H9 (cell line): Measurements from ENCODE around the gene SET. TPM values are rescaled to one million over a fixed set of nuclear protein-coding genes. Genes with fewer than 3 reads are reported as not detected.

Experiments used
- DNase-seq: peaks from one replicate; pipeline ENCODE4 v3.0.0-alpha.2; 2017
- H2AFZ ChIP-seq: one replicate; pipeline ENCODE4 v1.6.1; 2013; ENCODE audit warnings: mild to moderate bottlenecking, low read length, control low read depth, moderate library complexity
- H2AK5ac ChIP-seq: 2 replicates; pipeline ENCODE4 v1.6.1; 2013; ENCODE audit warnings: low read length, control low read depth, mixed read lengths; ENCODE audit not compliant: insufficient read length
- H2BK120ac ChIP-seq: one replicate; pipeline ENCODE4 v1.6.1; 2013; ENCODE audit warnings: low read depth, mild to moderate bottlenecking, low read length, control low read depth, inconsistent platforms; ENCODE audit not compliant: poor library complexity, severe bottlenecking
- H2BK12ac ChIP-seq: 2 replicates; pipeline ENCODE4 v1.6.1; 2013; ENCODE audit warnings: low read length, control low read depth, mixed read lengths, low read depth; ENCODE audit not compliant: insufficient read length
- H2BK15ac ChIP-seq: 2 replicates; pipeline ENCODE4 v1.6.1; 2013; ENCODE audit warnings: low read depth, low read length, control low read depth
- H2BK20ac ChIP-seq: one replicate; pipeline ENCODE4 v1.6.1; 2013; ENCODE audit warnings: low read depth, mild to moderate bottlenecking, low read length, control low read depth, inconsistent platforms; ENCODE audit not compliant: poor library complexity, severe bottlenecking
- H2BK5ac ChIP-seq: 2 replicates; pipeline ENCODE4 v1.6.1; 2013; ENCODE audit warnings: low read length, control low read depth, mixed read lengths; ENCODE audit not compliant: insufficient read length
- H3K14ac ChIP-seq: 2 replicates; pipeline ENCODE4 v1.6.1; 2013; ENCODE audit warnings: low read length, control low read depth; ENCODE audit not compliant: insufficient read depth
- H3K18ac ChIP-seq: 2 replicates; pipeline ENCODE4 v1.6.1; 2013; ENCODE audit warnings: low read depth, mild to moderate bottlenecking, mixed read lengths, low read length, control low read depth; ENCODE audit not compliant: insufficient read length
- H3K23ac ChIP-seq: 2 replicates; pipeline ENCODE4 v1.6.1; 2013; ENCODE audit warnings: low read length, control low read depth, mixed read lengths, low read depth; ENCODE audit not compliant: insufficient read length
- H3K23me2 ChIP-seq: 2 replicates; pipeline ENCODE4 v1.6.1; 2013; ENCODE audit warnings: low read depth, mild to moderate bottlenecking, mixed read lengths, low read length, control low read depth; ENCODE audit not compliant: insufficient read length, poor library complexity, severe bottlenecking
- H3K27ac ChIP-seq: 2 replicates; pipeline ENCODE4 v1.5.1; 2013; ENCODE audit warnings: low read length, control low read depth, mixed read lengths, low read depth; ENCODE audit not compliant: insufficient read length
- H3K27me3 ChIP-seq: 2 replicates; pipeline ENCODE4 v1.6.1; 2013; ENCODE audit warnings: low read length, control low read depth, inconsistent platforms; ENCODE audit not compliant: insufficient read depth
- H3K4ac ChIP-seq: 2 replicates; pipeline ENCODE4 v1.6.1; 2013; ENCODE audit warnings: low read depth, mild to moderate bottlenecking, control low read depth, inconsistent platforms, low read length, moderate library complexity
- H3K4me1 ChIP-seq: 2 replicates; pipeline ENCODE4 v1.6.1; 2013; ENCODE audit warnings: low read length, control low read depth, inconsistent platforms; ENCODE audit not compliant: insufficient read depth
- H3K4me2 ChIP-seq: 2 replicates; pipeline ENCODE4 v1.6.1; 2013; ENCODE audit warnings: low read length, control low read depth, mixed read lengths; ENCODE audit not compliant: insufficient read length, insufficient read depth
- H3K56ac ChIP-seq: 2 replicates; pipeline ENCODE4 v1.6.1; 2013; ENCODE audit warnings: low read depth, mild to moderate bottlenecking, mixed read lengths, low read length, control low read depth; ENCODE audit not compliant: insufficient read length
- H3K79me1 ChIP-seq: 2 replicates; pipeline ENCODE4 v1.6.1; 2013; ENCODE audit warnings: low read depth, mild to moderate bottlenecking, moderate library complexity, low read length, control low read depth, inconsistent platforms; ENCODE audit not compliant: insufficient read depth, poor library complexity, severe bottlenecking
- H3K79me2 ChIP-seq: 2 replicates; pipeline ENCODE4 v1.6.1; 2013; ENCODE audit warnings: low read length, control low read depth, inconsistent platforms; ENCODE audit not compliant: insufficient read depth
- H3K9ac ChIP-seq: 2 replicates; pipeline ENCODE4 v1.6.1; 2013; ENCODE audit warnings: low read length, control low read depth, mixed read lengths; ENCODE audit not compliant: insufficient read length; ENCODE audit errors: extremely low read depth
- H3K9me3 ChIP-seq: one replicate; pipeline ENCODE4 v1.6.1; 2013; ENCODE audit warnings: low read depth, low read length, inconsistent platforms; ENCODE audit not compliant: control insufficient read depth
- H3T11ph ChIP-seq: one replicate; pipeline ENCODE4 v1.6.1; 2013; ENCODE audit warnings: mild to moderate bottlenecking, low read length, control low read depth, inconsistent platforms
- H4K20me1 ChIP-seq: one replicate; pipeline ENCODE4 v1.6.1; 2013; ENCODE audit not compliant: control insufficient read depth, insufficient read length, insufficient read depth
- H4K5ac ChIP-seq: 2 replicates; pipeline ENCODE4 v1.6.1; 2013; ENCODE audit warnings: low read depth, mild to moderate bottlenecking, mixed read lengths, low read length, control low read depth; ENCODE audit not compliant: insufficient read length
- H4K8ac ChIP-seq: replicated peaks from 2 replicates; pipeline ENCODE4 v1.6.1; 2013; ENCODE audit warnings: low read length, control low read depth, mixed read lengths, low read depth; ENCODE audit not compliant: insufficient read length
- H4K91ac ChIP-seq: 2 replicates; pipeline ENCODE4 v1.6.1; 2013; ENCODE audit warnings: low read depth, mild to moderate bottlenecking, moderate library complexity, mixed read lengths, low read length, control low read depth; ENCODE audit not compliant: insufficient read length
- H3K27ac Mint-ChIP-seq, 3 experiments: 2 replicates in 2 of 3; 3 replicates in 1 of 3; pipeline ENCODE4 v1.8.0; 2020 to 2021; ENCODE audit warnings: mixed read lengths in 3 of 3, mild to moderate bottlenecking in 1 of 3, moderate library complexity in 1 of 3
- H3K27me3 Mint-ChIP-seq: 2 replicates; pipeline ENCODE4 v1.8.0; 2021; ENCODE audit warnings: low read depth, mild to moderate bottlenecking, moderate library complexity, mixed read lengths
- H3K36me3 Mint-ChIP-seq, 3 experiments: 2 replicates in 2 of 3; 3 replicates in 1 of 3; pipeline ENCODE4 v1.8.0; 2020 to 2021; ENCODE audit warnings: low read depth in 3 of 3, mixed read lengths in 3 of 3; ENCODE audit not compliant: insufficient read depth in 1 of 3
- H3K4me1 Mint-ChIP-seq, 2 experiments: 2 replicates each; pipeline ENCODE4 v1.8.0; 2020; ENCODE audit warnings: mixed read lengths in 2 of 2
- H3K4me3 Mint-ChIP-seq, 2 experiments: 2 replicates in 1 of 2; 3 replicates in 1 of 2; pipeline ENCODE4 v1.8.0; 2020 to 2021; ENCODE audit warnings: mild to moderate bottlenecking in 2 of 2, mixed read lengths in 2 of 2, moderate library complexity in 1 of 2
- H3K9me3 Mint-ChIP-seq, 2 experiments: 2 replicates in 1 of 2; 3 replicates in 1 of 2; pipeline ENCODE4 v1.8.0; 2020; ENCODE audit warnings: mild to moderate bottlenecking in 2 of 2, mixed read lengths in 2 of 2, moderate library complexity in 1 of 2
- CTCF ChIP-seq: fragments of 200-600 bp; sonication (generic); conservative IDR thresholded peaks from 3 replicates; pipeline ENCODE4 v1.8.0; 2021; ENCODE audit warnings: antibody characterized with exemption, mild to moderate bottlenecking
- WGBS: extraction: QIAGEN DNeasy Blood & Tissue Kit; methylation state at CpG from one replicate; pipeline ENCODE4 v1.1.7; 2013; ENCODE audit warnings: missing lambda C conversion rate, low lambda C conversion rate, mixed read lengths; ENCODE audit not compliant: insufficient read length; ENCODE audit errors: extremely low coverage; 5-methylcytosine and 5-hydroxymethylcytosine counted together
- total RNA-seq: library from RNA; stranded (reverse); gene quantifications from 2 replicates; pipeline ENCODE4 v1.2.1, GENCODE V29; 2021

The SET gene
- total RNA-seq, 1 experiment from 2014 or later: 1,148 TPM

DNA sequence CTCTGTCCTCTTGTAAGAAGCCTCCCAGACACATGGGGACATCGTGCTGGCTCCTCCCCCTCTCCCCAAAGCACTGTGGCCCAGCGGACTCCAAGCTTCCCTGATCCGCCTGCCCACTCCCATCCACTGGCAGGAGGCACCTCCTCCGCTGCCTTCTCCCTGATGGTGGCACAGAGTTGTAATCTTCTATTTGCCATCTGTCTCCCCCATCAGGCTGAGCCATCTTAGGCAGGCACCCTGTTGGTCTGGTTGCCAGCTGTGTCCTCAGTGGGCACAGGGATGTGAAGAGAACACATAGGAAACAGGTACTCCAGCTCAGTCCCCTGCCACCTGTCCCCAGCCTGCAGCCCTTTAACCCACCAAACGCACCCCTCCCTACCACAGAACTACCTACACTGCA, 40.3 kb downstream of the SET start:
- H2BK15ac ChIP-seq: no peak overlapping the region
- Mint-ChIP-seq H3K27me3 (no peaks in the 10 kb centered on the region; the same call in 1 of the 2 replicates), H3K36me3 (peaks cover 0 to 12% (median 4%) of the 10 kb centered on the region in 3 experiments; a peak in 1 of 7 replicates), H3K9me3 (no peaks in the 10 kb centered on the region; a peak in 1 of 5 replicates), H3K27ac (peak overlapping the region in 1 of 3 experiments; percentile 39; a peak in 1 of 7 replicates), H3K4me3 (no peak overlapping the region), H3K4me1 (peaks cover 18% of the 10 kb centered on the region in 2 experiments)
- no peak overlapping the region for H3K4me2 ChIP-seq
- H3K23me2 ChIP-seq: no peaks in the 10 kb centered on the region
- H3K9ac ChIP-seq: no peak overlapping the region
- H4K20me1 ChIP-seq: no peaks in the 10 kb centered on the region
- H3K27ac ChIP-seq: no peak overlapping the region
- H2BK120ac ChIP-seq: no peak overlapping the region
- no peak overlapping the region for H3K14ac ChIP-seq
- H3K4ac ChIP-seq: no peak overlapping the region
- no peaks in the 10 kb centered on the region for H3K79me1 ChIP-seq
- H2BK20ac ChIP-seq: no peak overlapping the region
- H3K4me1 ChIP-seq: no peaks in the 10 kb centered on the region; the same call in 1 of the 2 replicates
- no peaks in the 10 kb centered on the region for H3K9me3 ChIP-seq
- no peak overlapping the region for H2AK5ac ChIP-seq
- H3K27me3 ChIP-seq: no peaks in the 10 kb centered on the region
- H4K8ac ChIP-seq: no peak overlapping the region
- no peaks in the 10 kb centered on the region for H3K79me2 ChIP-seq
- DNase-seq: no peak
- no peak overlapping the region for H4K91ac ChIP-seq
- no peak for TF ChIP-seq CTCF
- no peak overlapping the region for H2BK12ac ChIP-seq
- no peak overlapping the region for H4K5ac ChIP-seq
- no peak overlapping the region for H3T11ph ChIP-seq
- no peak overlapping the region for H2AFZ ChIP-seq
- no peak overlapping the region for H3K18ac ChIP-seq
- H2BK5ac ChIP-seq: no peak overlapping the region
- no peak overlapping the region for H3K23ac ChIP-seq
- WGBS: no CpG with 5 or more reads among the region's 5 CpGs
- H3K56ac ChIP-seq: no peak overlapping the region
